ENCODE measurements around the gene SPATA31C1. TPM values are rescaled to one million over a fixed set of nuclear protein-coding genes. Genes with fewer than 3 reads are reported as not detected.

Gene SPATA31C1
- total RNA-seq, 1 experiment from 2014 or later = not detected

DNA sequence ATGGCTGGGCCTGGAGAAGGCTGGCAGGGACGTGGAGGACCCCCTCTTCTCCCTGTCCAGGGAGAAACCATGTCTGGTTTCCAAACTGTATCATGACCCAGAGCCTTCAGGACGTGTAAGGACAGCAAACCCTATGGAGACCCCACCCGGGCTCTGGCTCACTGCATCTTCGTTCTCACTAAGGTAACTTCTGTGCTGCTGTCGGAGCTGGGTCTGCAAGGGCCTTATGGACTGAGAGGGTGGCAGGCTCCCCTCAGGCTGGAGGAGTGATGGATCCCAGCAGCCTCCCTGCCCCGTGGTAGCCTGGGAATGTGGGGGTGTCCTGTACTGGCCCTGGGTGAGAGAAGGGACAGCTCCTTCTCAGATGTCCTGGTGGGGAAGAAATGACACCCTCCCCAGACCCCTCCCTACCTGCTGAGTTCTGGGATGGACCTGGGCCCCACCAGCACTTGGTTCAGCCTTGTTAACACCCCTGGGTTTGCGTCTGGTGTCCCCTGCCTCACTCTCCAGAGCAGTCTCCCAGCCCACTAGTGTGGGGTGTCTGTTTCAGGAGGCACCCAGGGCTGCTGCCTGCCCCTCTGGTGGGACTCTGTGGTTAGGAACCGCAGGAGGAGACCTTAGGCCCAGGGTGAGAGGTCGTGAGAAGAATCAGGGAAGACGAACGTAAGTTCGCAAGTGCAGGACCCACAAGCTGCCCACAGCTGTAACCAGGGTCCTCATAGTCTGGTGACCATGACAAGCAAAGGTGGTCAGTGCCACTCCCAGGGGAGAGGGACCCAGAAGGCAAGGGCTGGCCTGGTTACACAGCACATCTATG is 28.5 kb upstream of the SPATA31C1 start:
- Mint-ChIP-seq H3K4me1 (no peaks in the 10 kb centered on the region), H3K27me3 (ENCODE audit: low read depth) (no peaks in the 10 kb centered on the region; the same call in 1 of the 2 replicates), H3K27ac (no peak overlapping the region), H3K4me3 (no peak overlapping the region), H3K36me3 (no peaks in the 10 kb centered on the region), H3K9me3 (no peaks in the 10 kb centered on the region)
- ChIA-PET POLR2A (no interaction called here), CTCF (no interaction called here)
- ATAC-seq (no peak), DNase-seq (ENCODE audit: low spot score) (no peak)
- TF ChIP-seq TCF7 (CRISPR knock-in tag; IDR thresholded peaks at IDR 0.05; ENCODE audit: low read depth) (no peak), OVOL2 (CRISPR knock-in tag; IDR thresholded peaks at IDR 0.05; ENCODE audit: borderline replicate concordance) (no peak), NFE2L1 (CRISPR knock-in tag; IDR thresholded peaks at IDR 0.05) (no peak), GTF2I (CRISPR knock-in tag; conservative IDR thresholded peaks at IDR 0.05) (no peak), KAT7 (CRISPR knock-in tag; IDR thresholded peaks at IDR 0.05; ENCODE audit: borderline replicate concordance) (no peak), CREB1 (CRISPR knock-in tag; IDR thresholded peaks at IDR 0.05) (no peak), TEAD4 (CRISPR knock-in tag; IDR thresholded peaks at IDR 0.05) (no peak), NR3C1 (CRISPR knock-in tag; conservative IDR thresholded peaks at IDR 0.05; ENCODE audit: low read depth) (no peak), ZNF263 (CRISPR knock-in tag; IDR thresholded peaks at IDR 0.05; ENCODE audit: low read depth) (no peak), NR1H2 (CRISPR knock-in tag; IDR thresholded peaks at IDR 0.05) (no peak), HMGA2 (CRISPR knock-in tag; IDR thresholded peaks at IDR 0.05) (no peak), GABPB1 (CRISPR knock-in tag; IDR thresholded peaks at IDR 0.05) (no peak), GRHL2 (CRISPR knock-in tag; IDR thresholded peaks at IDR 0.05; ENCODE audit: insufficient replicate concordance, severe bottlenecking) (no peak)
- TF ChIP-seq, protein P1, sequence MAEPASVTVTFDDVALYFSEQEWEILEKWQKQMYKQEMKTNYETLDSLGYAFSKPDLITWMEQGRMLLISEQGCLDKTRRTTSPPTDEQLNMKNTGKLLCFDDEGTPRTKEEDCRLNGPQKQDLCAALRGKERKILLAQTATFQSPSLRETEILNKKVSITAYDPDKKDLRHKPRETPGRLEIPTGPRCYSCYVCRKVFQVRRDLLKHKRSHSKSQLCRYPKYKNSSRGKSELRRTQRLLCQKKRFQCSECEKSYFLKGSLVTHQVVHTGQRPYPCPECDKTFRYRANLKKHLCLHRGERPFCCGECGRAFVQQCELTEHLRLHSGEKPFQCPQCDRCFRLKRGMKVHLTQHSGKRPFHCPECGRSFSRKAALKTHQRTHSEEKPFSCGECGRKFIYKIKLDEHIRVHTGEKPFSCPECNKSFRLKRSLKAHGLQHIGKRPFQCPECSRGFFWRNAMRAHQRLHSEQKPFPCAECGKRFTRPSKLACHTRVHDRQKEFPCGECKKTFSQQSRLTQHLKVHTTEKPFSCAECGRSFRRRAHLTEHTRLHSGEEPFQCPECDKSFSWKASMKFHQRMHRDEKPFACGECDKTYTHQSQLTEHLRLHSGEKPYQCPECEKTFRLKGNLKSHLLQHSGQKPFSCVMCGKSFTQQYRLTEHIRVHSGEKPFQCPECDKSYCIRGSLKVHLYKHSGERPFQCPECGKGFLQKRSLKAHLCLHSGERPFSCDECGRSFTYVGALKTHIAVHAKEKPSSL (CRISPR knock-in tag; conservative IDR thresholded peaks at IDR 0.05) = no peak
- TF ChIP-seq, protein P2, sequence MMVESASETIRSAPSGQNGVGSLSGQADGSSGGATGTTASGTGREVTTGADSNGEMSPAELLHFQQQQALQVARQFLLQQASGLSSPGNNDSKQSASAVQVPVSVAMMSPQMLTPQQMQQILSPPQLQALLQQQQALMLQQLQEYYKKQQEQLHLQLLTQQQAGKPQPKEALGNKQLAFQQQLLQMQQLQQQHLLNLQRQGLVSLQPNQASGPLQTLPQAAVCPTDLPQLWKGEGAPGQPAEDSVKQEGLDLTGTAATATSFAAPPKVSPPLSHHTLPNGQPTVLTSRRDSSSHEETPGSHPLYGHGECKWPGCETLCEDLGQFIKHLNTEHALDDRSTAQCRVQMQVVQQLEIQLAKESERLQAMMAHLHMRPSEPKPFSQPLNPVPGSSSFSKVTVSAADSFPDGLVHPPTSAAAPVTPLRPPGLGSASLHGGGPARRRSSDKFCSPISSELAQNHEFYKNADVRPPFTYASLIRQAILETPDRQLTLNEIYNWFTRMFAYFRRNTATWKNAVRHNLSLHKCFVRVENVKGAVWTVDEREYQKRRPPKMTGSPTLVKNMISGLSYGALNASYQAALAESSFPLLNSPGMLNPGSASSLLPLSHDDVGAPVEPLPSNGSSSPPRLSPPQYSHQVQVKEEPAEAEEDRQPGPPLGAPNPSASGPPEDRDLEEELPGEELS (CRISPR knock-in tag; IDR thresholded peaks at IDR 0.05) = no peak
- TF ChIP-seq, protein P3, sequence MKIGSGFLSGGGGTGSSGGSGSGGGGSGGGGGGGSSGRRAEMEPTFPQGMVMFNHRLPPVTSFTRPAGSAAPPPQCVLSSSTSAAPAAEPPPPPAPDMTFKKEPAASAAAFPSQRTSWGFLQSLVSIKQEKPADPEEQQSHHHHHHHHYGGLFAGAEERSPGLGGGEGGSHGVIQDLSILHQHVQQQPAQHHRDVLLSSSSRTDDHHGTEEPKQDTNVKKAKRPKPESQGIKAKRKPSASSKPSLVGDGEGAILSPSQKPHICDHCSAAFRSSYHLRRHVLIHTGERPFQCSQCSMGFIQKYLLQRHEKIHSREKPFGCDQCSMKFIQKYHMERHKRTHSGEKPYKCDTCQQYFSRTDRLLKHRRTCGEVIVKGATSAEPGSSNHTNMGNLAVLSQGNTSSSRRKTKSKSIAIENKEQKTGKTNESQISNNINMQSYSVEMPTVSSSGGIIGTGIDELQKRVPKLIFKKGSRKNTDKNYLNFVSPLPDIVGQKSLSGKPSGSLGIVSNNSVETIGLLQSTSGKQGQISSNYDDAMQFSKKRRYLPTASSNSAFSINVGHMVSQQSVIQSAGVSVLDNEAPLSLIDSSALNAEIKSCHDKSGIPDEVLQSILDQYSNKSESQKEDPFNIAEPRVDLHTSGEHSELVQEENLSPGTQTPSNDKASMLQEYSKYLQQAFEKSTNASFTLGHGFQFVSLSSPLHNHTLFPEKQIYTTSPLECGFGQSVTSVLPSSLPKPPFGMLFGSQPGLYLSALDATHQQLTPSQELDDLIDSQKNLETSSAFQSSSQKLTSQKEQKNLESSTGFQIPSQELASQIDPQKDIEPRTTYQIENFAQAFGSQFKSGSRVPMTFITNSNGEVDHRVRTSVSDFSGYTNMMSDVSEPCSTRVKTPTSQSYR (CRISPR knock-in tag; IDR thresholded peaks at IDR 0.05) = no peak
- TF ChIP-seq, protein P4, sequence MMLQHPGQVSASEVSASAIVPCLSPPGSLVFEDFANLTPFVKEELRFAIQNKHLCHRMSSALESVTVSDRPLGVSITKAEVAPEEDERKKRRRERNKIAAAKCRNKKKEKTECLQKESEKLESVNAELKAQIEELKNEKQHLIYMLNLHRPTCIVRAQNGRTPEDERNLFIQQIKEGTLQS (CRISPR knock-in tag; conservative IDR thresholded peaks at IDR 0.05) = no peak
- TF ChIP-seq, protein P5, sequence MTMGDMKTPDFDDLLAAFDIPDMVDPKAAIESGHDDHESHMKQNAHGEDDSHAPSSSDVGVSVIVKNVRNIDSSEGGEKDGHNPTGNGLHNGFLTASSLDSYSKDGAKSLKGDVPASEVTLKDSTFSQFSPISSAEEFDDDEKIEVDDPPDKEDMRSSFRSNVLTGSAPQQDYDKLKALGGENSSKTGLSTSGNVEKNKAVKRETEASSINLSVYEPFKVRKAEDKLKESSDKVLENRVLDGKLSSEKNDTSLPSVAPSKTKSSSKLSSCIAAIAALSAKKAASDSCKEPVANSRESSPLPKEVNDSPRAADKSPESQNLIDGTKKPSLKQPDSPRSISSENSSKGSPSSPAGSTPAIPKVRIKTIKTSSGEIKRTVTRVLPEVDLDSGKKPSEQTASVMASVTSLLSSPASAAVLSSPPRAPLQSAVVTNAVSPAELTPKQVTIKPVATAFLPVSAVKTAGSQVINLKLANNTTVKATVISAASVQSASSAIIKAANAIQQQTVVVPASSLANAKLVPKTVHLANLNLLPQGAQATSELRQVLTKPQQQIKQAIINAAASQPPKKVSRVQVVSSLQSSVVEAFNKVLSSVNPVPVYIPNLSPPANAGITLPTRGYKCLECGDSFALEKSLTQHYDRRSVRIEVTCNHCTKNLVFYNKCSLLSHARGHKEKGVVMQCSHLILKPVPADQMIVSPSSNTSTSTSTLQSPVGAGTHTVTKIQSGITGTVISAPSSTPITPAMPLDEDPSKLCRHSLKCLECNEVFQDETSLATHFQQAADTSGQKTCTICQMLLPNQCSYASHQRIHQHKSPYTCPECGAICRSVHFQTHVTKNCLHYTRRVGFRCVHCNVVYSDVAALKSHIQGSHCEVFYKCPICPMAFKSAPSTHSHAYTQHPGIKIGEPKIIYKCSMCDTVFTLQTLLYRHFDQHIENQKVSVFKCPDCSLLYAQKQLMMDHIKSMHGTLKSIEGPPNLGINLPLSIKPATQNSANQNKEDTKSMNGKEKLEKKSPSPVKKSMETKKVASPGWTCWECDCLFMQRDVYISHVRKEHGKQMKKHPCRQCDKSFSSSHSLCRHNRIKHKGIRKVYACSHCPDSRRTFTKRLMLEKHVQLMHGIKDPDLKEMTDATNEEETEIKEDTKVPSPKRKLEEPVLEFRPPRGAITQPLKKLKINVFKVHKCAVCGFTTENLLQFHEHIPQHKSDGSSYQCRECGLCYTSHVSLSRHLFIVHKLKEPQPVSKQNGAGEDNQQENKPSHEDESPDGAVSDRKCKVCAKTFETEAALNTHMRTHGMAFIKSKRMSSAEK (CRISPR knock-in tag; IDR thresholded peaks at IDR 0.05; ENCODE audit: borderline replicate concordance) = no peak
- TF ChIP-seq, protein P6, sequence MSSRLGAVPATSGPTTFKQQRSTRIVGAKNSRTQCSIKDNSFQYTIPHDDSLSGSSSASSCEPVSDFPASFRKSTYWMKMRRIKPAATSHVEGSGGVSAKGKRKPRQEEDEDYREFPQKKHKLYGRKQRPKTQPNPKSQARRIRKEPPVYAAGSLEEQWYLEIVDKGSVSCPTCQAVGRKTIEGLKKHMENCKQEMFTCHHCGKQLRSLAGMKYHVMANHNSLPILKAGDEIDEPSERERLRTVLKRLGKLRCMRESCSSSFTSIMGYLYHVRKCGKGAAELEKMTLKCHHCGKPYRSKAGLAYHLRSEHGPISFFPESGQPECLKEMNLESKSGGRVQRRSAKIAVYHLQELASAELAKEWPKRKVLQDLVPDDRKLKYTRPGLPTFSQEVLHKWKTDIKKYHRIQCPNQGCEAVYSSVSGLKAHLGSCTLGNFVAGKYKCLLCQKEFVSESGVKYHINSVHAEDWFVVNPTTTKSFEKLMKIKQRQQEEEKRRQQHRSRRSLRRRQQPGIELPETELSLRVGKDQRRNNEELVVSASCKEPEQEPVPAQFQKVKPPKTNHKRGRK (CRISPR knock-in tag; IDR thresholded peaks at IDR 0.05; ENCODE audit: borderline replicate concordance) = no peak
- TF ChIP-seq, protein P7, sequence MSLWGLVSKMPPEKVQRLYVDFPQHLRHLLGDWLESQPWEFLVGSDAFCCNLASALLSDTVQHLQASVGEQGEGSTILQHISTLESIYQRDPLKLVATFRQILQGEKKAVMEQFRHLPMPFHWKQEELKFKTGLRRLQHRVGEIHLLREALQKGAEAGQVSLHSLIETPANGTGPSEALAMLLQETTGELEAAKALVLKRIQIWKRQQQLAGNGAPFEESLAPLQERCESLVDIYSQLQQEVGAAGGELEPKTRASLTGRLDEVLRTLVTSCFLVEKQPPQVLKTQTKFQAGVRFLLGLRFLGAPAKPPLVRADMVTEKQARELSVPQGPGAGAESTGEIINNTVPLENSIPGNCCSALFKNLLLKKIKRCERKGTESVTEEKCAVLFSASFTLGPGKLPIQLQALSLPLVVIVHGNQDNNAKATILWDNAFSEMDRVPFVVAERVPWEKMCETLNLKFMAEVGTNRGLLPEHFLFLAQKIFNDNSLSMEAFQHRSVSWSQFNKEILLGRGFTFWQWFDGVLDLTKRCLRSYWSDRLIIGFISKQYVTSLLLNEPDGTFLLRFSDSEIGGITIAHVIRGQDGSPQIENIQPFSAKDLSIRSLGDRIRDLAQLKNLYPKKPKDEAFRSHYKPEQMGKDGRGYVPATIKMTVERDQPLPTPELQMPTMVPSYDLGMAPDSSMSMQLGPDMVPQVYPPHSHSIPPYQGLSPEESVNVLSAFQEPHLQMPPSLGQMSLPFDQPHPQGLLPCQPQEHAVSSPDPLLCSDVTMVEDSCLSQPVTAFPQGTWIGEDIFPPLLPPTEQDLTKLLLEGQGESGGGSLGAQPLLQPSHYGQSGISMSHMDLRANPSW (CRISPR knock-in tag; conservative IDR thresholded peaks at IDR 0.05; ENCODE audit: low read depth) = no peak

Data from WTC11 (cell line).